Measurements from ENCODE around the gene PCBP3.

PCBP3 gene

DNA sequence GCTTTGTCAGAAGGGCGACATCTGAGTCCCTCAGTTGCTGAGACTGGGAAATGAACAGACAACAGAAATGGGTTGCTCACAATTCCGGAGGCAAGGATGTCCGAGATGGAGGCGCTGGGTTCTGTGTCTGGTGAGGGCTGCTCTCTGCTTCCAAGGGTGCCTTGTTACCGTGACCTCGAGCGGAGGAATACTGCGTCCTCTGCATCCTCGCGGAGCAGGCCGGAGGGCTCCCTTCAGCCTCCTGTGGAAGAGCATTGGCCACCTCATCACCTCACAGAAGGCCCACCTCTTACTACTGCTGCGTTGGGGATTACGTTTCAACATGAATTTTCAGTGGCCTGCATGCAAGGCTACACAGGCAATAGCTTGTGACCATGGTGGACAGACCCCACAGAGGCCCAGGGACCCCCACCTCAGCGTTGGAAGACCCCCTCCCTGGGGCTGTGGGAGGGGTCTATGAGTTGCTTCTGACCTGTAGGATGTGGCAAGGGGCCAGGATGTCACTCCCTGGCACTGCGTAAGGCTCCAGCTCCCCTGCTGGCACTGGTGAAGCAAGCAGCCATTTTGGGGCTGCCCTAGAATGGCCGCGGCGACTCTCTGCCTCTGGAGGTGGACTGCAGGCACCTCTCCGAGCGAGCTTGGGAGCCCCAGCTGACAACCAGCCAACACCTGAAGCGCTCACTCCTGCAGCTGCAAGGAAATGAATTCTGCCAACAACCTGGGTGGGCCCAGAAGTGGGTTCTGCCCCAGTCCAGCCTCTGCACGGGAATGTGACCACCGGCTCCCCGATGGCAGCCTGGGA lies 301.7 kb downstream of the PCBP3 start:
- Histone ChIP-seq H3K4me2 (ENCODE audit: insufficient read depth, low read length) (no peak overlapping the region), H3K27ac (ENCODE audit: low read length) (no peak overlapping the region), H3K4me1 (ENCODE audit: insufficient read depth, low read length) (no peaks in the 10 kb centered on the region), H3K9me3 (ENCODE audit: insufficient read depth, low read length, severe bottlenecking) (no peaks in the 10 kb centered on the region), H3K9ac (ENCODE audit: low read depth, low read length) (no peak overlapping the region), H2AFZ (ENCODE audit: low read depth, low read length) (no peak overlapping the region), H3K4me3 (ENCODE audit: low read depth in 1 of 2, low read length in 2 of 2) (no peak overlapping the region), H3K27me3 (ENCODE audit: insufficient read depth, low read length, poor library complexity) (no peaks in the 10 kb centered on the region), H4K20me1 (ENCODE audit: insufficient read depth, low read length) (peaks cover 3% of the 10 kb centered on the region; the same call in 1 of the 2 replicates), H3K36me3 (ENCODE audit: insufficient read depth, low read length) (no peaks in the 10 kb centered on the region), H3K79me2 (ENCODE audit: insufficient read depth, low read length) (no peaks in the 10 kb centered on the region)
- ATAC-seq (ENCODE audit: insufficient read depth, low read depth) (no peak), DNase-seq (no peak)
- TF ChIP-seq EZH2 (IDR thresholded peaks at IDR 0.05; ENCODE audit: borderline replicate concordance, low read depth, low read length, severe bottlenecking): no peak
- TF ChIP-seq, protein P1, sequence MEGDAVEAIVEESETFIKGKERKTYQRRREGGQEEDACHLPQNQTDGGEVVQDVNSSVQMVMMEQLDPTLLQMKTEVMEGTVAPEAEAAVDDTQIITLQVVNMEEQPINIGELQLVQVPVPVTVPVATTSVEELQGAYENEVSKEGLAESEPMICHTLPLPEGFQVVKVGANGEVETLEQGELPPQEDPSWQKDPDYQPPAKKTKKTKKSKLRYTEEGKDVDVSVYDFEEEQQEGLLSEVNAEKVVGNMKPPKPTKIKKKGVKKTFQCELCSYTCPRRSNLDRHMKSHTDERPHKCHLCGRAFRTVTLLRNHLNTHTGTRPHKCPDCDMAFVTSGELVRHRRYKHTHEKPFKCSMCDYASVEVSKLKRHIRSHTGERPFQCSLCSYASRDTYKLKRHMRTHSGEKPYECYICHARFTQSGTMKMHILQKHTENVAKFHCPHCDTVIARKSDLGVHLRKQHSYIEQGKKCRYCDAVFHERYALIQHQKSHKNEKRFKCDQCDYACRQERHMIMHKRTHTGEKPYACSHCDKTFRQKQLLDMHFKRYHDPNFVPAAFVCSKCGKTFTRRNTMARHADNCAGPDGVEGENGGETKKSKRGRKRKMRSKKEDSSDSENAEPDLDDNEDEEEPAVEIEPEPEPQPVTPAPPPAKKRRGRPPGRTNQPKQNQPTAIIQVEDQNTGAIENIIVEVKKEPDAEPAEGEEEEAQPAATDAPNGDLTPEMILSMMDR (IDR thresholded peaks at IDR 0.05; ENCODE audit: borderline replicate concordance, extremely low read depth, low read length, poor library complexity, severe bottlenecking): no peak

DNA sequence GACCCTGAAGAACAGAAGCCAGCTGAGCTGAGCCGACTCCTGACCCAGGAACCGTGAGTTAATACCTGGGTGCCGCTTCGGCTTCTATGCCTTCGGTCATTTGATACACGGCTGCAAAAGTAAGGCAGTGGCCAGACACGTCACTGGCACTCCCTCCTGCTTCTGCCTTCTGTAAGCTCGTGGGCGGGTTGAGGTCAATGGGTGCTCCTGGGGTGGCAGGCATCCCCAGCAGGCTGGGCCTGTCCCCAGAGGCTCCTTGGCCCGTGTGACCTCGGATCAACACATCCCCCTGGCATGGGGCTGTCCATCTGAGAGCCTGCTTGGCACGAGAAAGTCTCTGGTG lies 302.3 kb downstream of the PCBP3 start:
- no peak for ATAC-seq (ENCODE audit: insufficient read depth, low read depth)
- H3K36me3 ChIP-seq (ENCODE audit: insufficient read depth, low read length): no peaks in the 10 kb centered on the region

DNA sequence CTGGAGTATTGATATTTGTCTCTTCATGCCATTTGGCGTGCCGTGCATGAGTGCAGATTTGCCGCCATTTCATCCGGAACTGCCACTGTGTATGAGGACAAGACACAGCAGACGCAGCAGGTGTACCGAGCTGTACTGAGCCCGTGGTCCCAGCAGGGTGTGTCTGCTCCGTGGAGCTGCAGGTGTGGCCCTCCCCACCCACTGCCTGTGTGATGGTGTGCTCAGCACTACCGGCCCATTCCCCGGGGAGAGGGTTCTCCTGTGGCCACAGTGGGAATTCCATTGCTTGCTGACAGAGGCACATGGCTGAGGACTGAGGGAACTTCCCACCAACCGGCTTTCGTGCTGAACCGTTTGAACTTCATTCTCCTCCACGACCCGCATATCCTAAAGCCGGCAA lies 303.8 kb downstream of the PCBP3 start:
- no peak overlapping the region for H3K4me3 ChIP-seq (ENCODE audit: low read depth in 1 of 2, low read length in 2 of 2)
- peaks cover 3% of the 10 kb centered on the region; the same call in 1 of the 2 replicates for H4K20me1 ChIP-seq (ENCODE audit: insufficient read depth, low read length)
- H3K79me2 ChIP-seq (ENCODE audit: insufficient read depth, low read length): no peaks in the 10 kb centered on the region
- no peak overlapping the region for H3K9ac ChIP-seq (ENCODE audit: low read depth, low read length)
- no peak overlapping the region for H3K4me2 ChIP-seq (ENCODE audit: insufficient read depth, low read length)
- H3K27ac ChIP-seq (ENCODE audit: low read length): no peak overlapping the region
- no peak for TF ChIP-seq EZH2 (IDR thresholded peaks at IDR 0.05; ENCODE audit: borderline replicate concordance, low read depth, low read length, severe bottlenecking)
- TF ChIP-seq, protein P1 (IDR thresholded peaks at IDR 0.05; ENCODE audit: borderline replicate concordance, extremely low read depth, low read length, poor library complexity, severe bottlenecking): no peak
- no peak for ATAC-seq (ENCODE audit: insufficient read depth, low read depth)
- H3K4me1 ChIP-seq (ENCODE audit: insufficient read depth, low read length): no peaks in the 10 kb centered on the region
- no peaks in the 10 kb centered on the region for H3K36me3 ChIP-seq (ENCODE audit: insufficient read depth, low read length)
- H3K9me3 ChIP-seq (ENCODE audit: insufficient read depth, low read length, severe bottlenecking): no peaks in the 10 kb centered on the region
- no peak for DNase-seq
- H3K27me3 ChIP-seq (ENCODE audit: insufficient read depth, low read length, poor library complexity): no peaks in the 10 kb centered on the region
- H2AFZ ChIP-seq (ENCODE audit: low read depth, low read length): no peak overlapping the region

More for the DNA sequence above, 302.3 kb downstream of the PCBP3 start:
- Histone ChIP-seq H3K9me3 (ENCODE audit: insufficient read depth, low read length, severe bottlenecking) (no peaks in the 10 kb centered on the region), H2AFZ (ENCODE audit: low read depth, low read length) (no peak overlapping the region), H3K9ac (ENCODE audit: low read depth, low read length) (no peak overlapping the region), H3K27ac (ENCODE audit: low read length) (no peak overlapping the region), H4K20me1 (ENCODE audit: insufficient read depth, low read length) (peaks cover 3% of the 10 kb centered on the region; the same call in 1 of the 2 replicates), H3K4me3 (ENCODE audit: low read depth in 1 of 2, low read length in 2 of 2) (no peak overlapping the region), H3K27me3 (ENCODE audit: insufficient read depth, low read length, poor library complexity) (no peaks in the 10 kb centered on the region), H3K79me2 (ENCODE audit: insufficient read depth, low read length) (no peaks in the 10 kb centered on the region), H3K4me1 (ENCODE audit: insufficient read depth, low read length) (no peaks in the 10 kb centered on the region), H3K4me2 (ENCODE audit: insufficient read depth, low read length) (no peak overlapping the region)
- TF ChIP-seq, protein P1 (IDR thresholded peaks at IDR 0.05; ENCODE audit: borderline replicate concordance, extremely low read depth, low read length, poor library complexity, severe bottlenecking): no peak
- TF ChIP-seq EZH2 (IDR thresholded peaks at IDR 0.05; ENCODE audit: borderline replicate concordance, low read depth, low read length, severe bottlenecking): no peak
- DNase-seq: no peak
